A673 (cell line): ENCODE results near the gene FXYD3. TPM values are rescaled to one million over a fixed set of nuclear protein-coding genes. Genes with fewer than 3 reads are reported as not detected.
"Not testable (repeated sequence)": the region's sequence is repeated elsewhere in the genome, so short reads cannot be mapped to it uniquely, and the experiment has no call there.

ENCODE experiments used
- BruUV-seq: library from RNA; stranded (reverse); fragments of 400-500 nt; replicated peaks from 2 replicates; lab custom pipeline; 2021; lab: Mats Ljungman, UMichigan
- CTCF ChIA-PET: fragments of 300-600 bp; sonication (Branson Sonifier 250); formaldehyde crosslinking; loops from one replicate; lab custom pipeline; 2022; ENCODE audit warnings: antibody characterized with exemption; lab: Charles Lee
- POLR2A ChIA-PET: fragments of 300-600 bp; sonication (Branson Sonifier 250); formaldehyde crosslinking; loops from one replicate; lab custom pipeline; 2022; ENCODE audit warnings: antibody characterized with exemption; ENCODE audit not compliant: low non-redundant PET; lab: Charles Lee
- DNase-seq: peaks from one replicate; pipeline ENCODE4 v3.0.0-alpha.2; 2015; ENCODE audit warnings: low spot score
- H3K27ac ChIP-seq: fragments of 200-600 bp; sonication (generic); 2 replicates; pipeline ENCODE4 v1.5.1; 2016; ENCODE audit warnings: mixed run types, low read depth, mild to moderate bottlenecking, mixed read lengths, antibody characterized with exemption, low read length; ENCODE audit not compliant: poor library complexity, severe bottlenecking
- H3K27me3 ChIP-seq: fragments of 200-600 bp; sonication (generic); replicated peaks from 2 replicates; pipeline ENCODE4 v1.6.1; 2017; ENCODE audit warnings: mixed run types, low read depth, mild to moderate bottlenecking, mixed read lengths, antibody characterized with exemption, low read length; ENCODE audit not compliant: insufficient read depth, poor library complexity
- H3K36me3 ChIP-seq: fragments of 200-600 bp; sonication (generic); 2 replicates; pipeline ENCODE4 v1.6.1; 2016; ENCODE audit warnings: mixed run types, mild to moderate bottlenecking, mixed read lengths, antibody characterized with exemption, low read length; ENCODE audit not compliant: insufficient read depth, poor library complexity, severe bottlenecking
- H3K4me1 ChIP-seq: fragments of 200-600 bp; sonication (generic); 2 replicates; pipeline ENCODE4 v1.6.1; 2017; ENCODE audit warnings: mixed run types, mild to moderate bottlenecking, mixed read lengths, antibody characterized with exemption, low read length; ENCODE audit not compliant: insufficient read depth, poor library complexity, severe bottlenecking
- H3K4me3 ChIP-seq: fragments of 200-600 bp; sonication (generic); 2 replicates; pipeline ENCODE4 v1.5.1; 2016; ENCODE audit warnings: low read depth, mixed run types, mild to moderate bottlenecking, mixed read lengths, low read length; ENCODE audit not compliant: poor library complexity, severe bottlenecking
- H3K9me3 ChIP-seq: fragments of 200-600 bp; sonication (generic); 2 replicates; pipeline ENCODE4 v1.6.1; 2016; ENCODE audit warnings: mixed run types, low read depth, mild to moderate bottlenecking, mixed read lengths, antibody characterized with exemption, low read length; ENCODE audit not compliant: poor library complexity, severe bottlenecking
- EZH2 ChIP-seq: fragments of 200-600 bp; sonication (generic); IDR thresholded peaks from 2 replicates; pipeline ENCODE4 v1.6.1; 2017; ENCODE audit warnings: borderline replicate concordance, low read depth, mild to moderate bottlenecking, mixed read lengths, antibody characterized with exemption, low read length; ENCODE audit not compliant: poor library complexity, severe bottlenecking
- intact Hi-C: fragments of 100-400 bp; cut with micrococcal nuclease; formaldehyde crosslinking; loops from one replicate; pipeline ENCODE4 v1.10.0; 2022; ENCODE audit not compliant: unreplicated experiment
- total RNA-seq: library from RNA; stranded (reverse); gene quantifications from 2 replicates; pipeline ENCODE4 v1.2.3, GENCODE V29; 2021
- TF ChIP-seq, protein P1 (sequence below): fragments of 300-800, 200-600 bp; sonication (generic); conservative IDR thresholded peaks from 2 replicates; pipeline ENCODE4 v1.5.1; 2017; ENCODE audit warnings: low read depth, mild to moderate bottlenecking, antibody characterized with exemption, low read length, moderate library complexity, mixed read lengths

FXYD3 gene
- total RNA-seq, 1 experiment from 2014 or later = not detected

DNA sequence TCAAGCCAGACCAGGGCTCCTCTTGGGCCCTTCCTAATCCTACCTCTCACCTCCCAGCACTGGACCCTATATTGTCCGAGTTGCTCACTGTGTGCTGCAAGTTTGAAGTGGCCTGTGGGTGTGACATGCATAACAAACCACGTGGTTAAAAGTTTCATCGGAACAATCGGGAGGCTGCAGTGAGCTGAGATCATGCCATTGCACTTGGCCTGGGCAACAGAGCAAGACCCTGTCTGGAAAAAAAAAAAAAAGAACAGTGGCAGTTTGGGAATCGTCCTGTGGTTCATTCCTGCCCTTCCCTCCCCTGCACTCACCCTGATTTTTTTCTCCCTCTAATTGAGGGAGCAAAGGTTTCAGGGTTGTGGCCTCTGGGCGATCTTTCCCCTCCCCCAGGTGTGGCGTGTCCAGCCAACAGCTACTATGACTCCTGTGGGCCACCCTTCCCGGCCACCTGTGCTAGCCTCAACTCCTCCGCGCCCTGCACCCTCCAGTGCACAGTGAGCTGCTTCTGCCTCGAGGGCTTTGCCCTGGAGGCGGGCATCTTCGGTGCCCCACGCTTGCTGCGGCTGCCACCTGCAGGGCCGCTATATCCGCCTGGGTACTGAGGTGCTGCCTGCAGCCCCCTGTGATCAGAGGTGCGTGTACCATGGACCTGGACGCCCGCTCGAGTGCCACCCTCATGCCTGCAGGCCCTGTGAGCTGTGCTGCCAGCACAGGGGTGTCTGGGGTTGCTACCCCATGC, 16.3 kb upstream of the FXYD3 start:
- TF ChIP-seq EZH2 = no peak
- TF ChIP-seq, protein P1, sequence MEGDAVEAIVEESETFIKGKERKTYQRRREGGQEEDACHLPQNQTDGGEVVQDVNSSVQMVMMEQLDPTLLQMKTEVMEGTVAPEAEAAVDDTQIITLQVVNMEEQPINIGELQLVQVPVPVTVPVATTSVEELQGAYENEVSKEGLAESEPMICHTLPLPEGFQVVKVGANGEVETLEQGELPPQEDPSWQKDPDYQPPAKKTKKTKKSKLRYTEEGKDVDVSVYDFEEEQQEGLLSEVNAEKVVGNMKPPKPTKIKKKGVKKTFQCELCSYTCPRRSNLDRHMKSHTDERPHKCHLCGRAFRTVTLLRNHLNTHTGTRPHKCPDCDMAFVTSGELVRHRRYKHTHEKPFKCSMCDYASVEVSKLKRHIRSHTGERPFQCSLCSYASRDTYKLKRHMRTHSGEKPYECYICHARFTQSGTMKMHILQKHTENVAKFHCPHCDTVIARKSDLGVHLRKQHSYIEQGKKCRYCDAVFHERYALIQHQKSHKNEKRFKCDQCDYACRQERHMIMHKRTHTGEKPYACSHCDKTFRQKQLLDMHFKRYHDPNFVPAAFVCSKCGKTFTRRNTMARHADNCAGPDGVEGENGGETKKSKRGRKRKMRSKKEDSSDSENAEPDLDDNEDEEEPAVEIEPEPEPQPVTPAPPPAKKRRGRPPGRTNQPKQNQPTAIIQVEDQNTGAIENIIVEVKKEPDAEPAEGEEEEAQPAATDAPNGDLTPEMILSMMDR = no peak
- Histone ChIP-seq H3K4me3 (no peak overlapping the region), H3K27me3 (no peaks in the 10 kb centered on the region), H3K4me1 (no peaks in the 10 kb centered on the region), H3K36me3 (no peaks in the 10 kb centered on the region), H3K27ac (no peak overlapping the region), H3K9me3 (no peaks in the 10 kb centered on the region)
- BruUV-seq = no TSS peak
- no peak for DNase-seq
- intact Hi-C loops = no loop called here
- ChIA-PET CTCF (no interaction called here), POLR2A (no interaction called here)

DNA sequence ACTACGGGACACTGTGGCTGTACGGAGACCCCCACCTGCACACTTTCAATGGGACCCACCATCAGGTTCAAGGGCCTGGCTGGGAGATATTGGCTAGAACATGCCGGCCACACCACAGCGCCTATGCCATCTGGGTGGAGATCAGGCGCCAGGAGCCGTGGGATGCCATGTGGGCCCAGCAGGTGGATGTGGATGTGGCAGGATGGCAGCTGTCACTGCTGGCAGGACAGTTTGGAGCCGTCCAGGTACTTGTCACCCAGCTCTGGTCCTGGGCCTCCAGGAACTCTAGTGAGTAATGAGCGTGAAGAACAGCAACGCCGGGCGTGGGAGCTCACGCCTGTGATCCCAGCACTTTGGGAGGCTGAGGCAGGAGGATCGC, 15.7 kb upstream of the FXYD3 start:
- ChIA-PET POLR2A (no interaction called here), CTCF (no interaction called here)
- Histone ChIP-seq H3K36me3 (no peaks in the 10 kb centered on the region), H3K9me3 (no peaks in the 10 kb centered on the region), H3K27me3 (no peaks in the 10 kb centered on the region), H3K4me1 (no peaks in the 10 kb centered on the region), H3K4me3 (no peak overlapping the region), H3K27ac (no peak overlapping the region)
- intact Hi-C loops = no loop called here
- TF ChIP-seq, protein P1 = no peak
- TF ChIP-seq EZH2 = no peak
- DNase-seq = no peak
- no TSS peak for BruUV-seq

DNA sequence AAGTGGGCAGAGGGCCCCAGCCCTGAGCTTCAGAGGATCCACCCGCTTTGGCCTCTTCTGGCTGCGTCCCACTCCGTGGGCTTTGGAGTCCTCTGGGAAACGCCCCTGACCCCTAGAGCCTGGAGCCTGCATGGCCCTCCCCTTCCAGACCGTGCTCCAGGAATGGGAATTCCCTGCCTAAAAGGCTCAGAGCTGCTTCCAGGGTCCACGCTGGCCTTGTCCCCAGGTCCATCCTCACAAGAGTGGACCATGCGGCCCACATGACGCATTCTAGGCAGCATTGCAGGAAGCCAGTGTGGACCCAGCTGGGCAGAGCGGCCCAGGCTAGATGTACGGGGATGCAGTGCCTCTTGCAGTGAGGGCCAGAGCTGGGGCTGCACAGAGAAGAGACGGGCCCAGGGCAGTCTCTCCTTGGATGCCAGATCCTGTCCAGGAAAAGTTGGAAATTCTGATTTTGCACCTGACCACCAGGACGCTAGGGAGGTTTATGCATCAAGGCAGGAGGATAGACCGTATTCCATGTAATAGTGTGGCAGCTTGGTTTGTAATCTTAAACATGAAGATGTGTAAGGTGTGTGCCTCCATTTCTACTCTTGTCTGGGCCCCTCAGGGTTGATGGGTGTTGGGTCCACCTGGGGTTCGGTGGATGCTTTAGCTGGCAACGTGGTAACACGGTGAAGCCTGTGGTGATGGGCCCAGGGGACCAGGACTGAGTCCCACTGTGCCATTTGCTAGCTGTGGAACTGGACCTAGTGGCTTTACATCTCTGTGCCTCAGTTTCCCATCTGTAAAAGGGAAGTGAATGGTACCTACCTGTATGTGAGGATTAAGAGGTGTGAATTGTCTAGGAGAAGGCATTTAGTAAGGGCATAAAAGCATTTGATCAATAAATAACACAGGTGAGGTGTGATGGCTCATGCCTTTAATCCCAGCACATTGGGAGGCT, 14.8 kb upstream of the FXYD3 start:
- no peaks in the 10 kb centered on the region for H3K36me3 ChIP-seq
- DNase-seq = no peak
- ChIA-PET CTCF (interaction anchor here (0.6 kb wide), 1 partner anchor 40 kb away, joined by 3 read pairs; no protein-coding TSS in a partner anchor), POLR2A (no interaction called here)
- H3K27me3 ChIP-seq = no peaks in the 10 kb centered on the region
- BruUV-seq = no TSS peak
- no peak overlapping the region for H3K4me3 ChIP-seq
- no peaks in the 10 kb centered on the region for H3K9me3 ChIP-seq
- no peak overlapping the region for H3K27ac ChIP-seq
- TF ChIP-seq EZH2 = no peak
- TF ChIP-seq, protein P1 = no peak
- intact Hi-C loops = no loop called here
- no peaks in the 10 kb centered on the region for H3K4me1 ChIP-seq

DNA sequence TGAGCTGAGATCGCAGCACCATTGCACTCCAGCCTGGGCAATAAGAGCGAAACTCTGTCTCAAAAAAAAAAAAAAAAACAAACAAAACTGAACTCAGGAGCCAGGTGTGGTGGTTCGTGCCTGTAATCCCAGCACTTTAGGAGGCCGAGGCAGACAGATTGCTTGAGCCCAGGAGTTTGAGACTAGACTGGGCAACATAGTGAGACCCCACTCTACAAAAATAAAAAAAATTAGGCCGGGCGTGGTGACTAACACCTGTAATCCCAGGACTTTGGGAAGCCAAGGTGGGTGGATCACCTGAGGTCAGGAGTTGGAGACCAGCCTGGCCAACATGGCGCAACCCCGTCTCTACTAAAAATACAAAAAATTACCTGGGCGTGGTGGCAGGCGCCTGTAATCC, 13.7 kb upstream of the FXYD3 start:
- H3K27ac ChIP-seq, intact Hi-C loops, H3K9me3 ChIP-seq, H3K36me3 ChIP-seq, H3K27me3 ChIP-seq, H3K4me1 ChIP-seq, POLR2A ChIA-PET, DNase-seq, CTCF ChIA-PET, BruUV-seq, H3K4me3 ChIP-seq: not testable (repeated sequence)

DNA sequence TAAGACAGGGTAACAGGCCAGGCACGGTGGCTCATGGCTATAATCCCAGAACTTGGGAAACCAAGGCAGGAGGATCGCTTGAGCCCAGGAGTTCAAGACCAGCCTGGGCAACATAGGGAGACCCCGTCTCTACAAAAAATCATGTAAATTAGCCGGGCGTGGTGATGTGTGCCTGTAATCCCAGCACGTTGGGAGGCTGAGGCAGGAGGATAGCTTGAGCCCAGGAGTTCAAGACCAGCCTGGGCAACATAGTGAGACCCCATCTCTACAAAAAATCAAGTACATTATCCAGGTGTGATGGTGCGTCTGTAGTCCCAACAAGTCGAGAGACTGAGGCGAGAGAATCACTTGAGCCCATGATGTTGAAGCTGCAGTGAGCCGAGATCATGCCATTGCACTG, 12.0 kb upstream of the FXYD3 start:
- H3K27me3 ChIP-seq, POLR2A ChIA-PET, H3K36me3 ChIP-seq, H3K4me1 ChIP-seq, intact Hi-C loops, H3K4me3 ChIP-seq, H3K9me3 ChIP-seq, DNase-seq, CTCF ChIA-PET, H3K27ac ChIP-seq, BruUV-seq: not testable (repeated sequence)
